Karpas-422 (cell line): ENCODE results near the gene MBTD1. TPM values are rescaled to one million over a fixed set of nuclear protein-coding genes. Genes with fewer than 3 reads are reported as not detected.
"Not testable (repeated sequence)": the region's sequence is repeated elsewhere in the genome, so short reads cannot be mapped to it uniquely, and the experiment has no call there.

ENCODE experiments used
- DNase-seq: peaks from one replicate; pipeline ENCODE4 v3.0.0-alpha.2; 2015
- H2AFZ ChIP-seq: fragments of 200-600 bp; sonication (generic); 2 replicates; pipeline ENCODE4 v1.6.1; 2014; ENCODE audit warnings: antibody characterized with exemption, low read length, mixed read lengths
- H3K27ac ChIP-seq: fragments of 200-600 bp; sonication (generic); 2 replicates; pipeline ENCODE4 v1.5.1; 2014; ENCODE audit warnings: mild to moderate bottlenecking, low read length, moderate library complexity
- H3K27me3 ChIP-seq: fragments of 200-600 bp; sonication (generic); 2 replicates; pipeline ENCODE4 v1.6.1; 2014; ENCODE audit warnings: low read length, mixed read lengths
- H3K36me3 ChIP-seq: fragments of 200-600 bp; sonication (generic); 2 replicates; pipeline ENCODE4 v1.6.1; 2014; ENCODE audit warnings: low read length, mixed read lengths; ENCODE audit not compliant: insufficient read depth
- H3K4me1 ChIP-seq: fragments of 200-600 bp; sonication (generic); 2 replicates; pipeline ENCODE4 v1.6.1; 2014; ENCODE audit warnings: mild to moderate bottlenecking, low read length, mixed read lengths
- H3K4me2 ChIP-seq: fragments of 200-600 bp; sonication (generic); 2 replicates; pipeline ENCODE4 v1.6.1; 2014; ENCODE audit warnings: low read length, low read depth, mild to moderate bottlenecking; ENCODE audit not compliant: poor library complexity, severe bottlenecking
- H3K4me3 ChIP-seq: fragments of 200-600 bp; sonication (generic); 2 replicates; pipeline ENCODE4 v1.5.1; 2014; ENCODE audit warnings: mild to moderate bottlenecking, antibody characterized with exemption, low read length, mixed read lengths
- H3K79me2 ChIP-seq: fragments of 200-600 bp; sonication (generic); 2 replicates; pipeline ENCODE4 v1.6.1; 2014; ENCODE audit warnings: mild to moderate bottlenecking, low read length, mixed read lengths
- H3K9ac ChIP-seq: fragments of 200-600 bp; sonication (generic); 2 replicates; pipeline ENCODE4 v1.6.0; 2014; ENCODE audit warnings: low read length
- H3K9me2 ChIP-seq: fragments of 200-600 bp; sonication (generic), shearing (Covaris generic); replicated peaks from 2 replicates; pipeline ENCODE4 v1.6.0; 2014; ENCODE audit warnings: mild to moderate bottlenecking, low read length, moderate library complexity; ENCODE audit not compliant: insufficient read depth
- H3K9me3 ChIP-seq: fragments of 300-700, 200-600 bp; sonication (generic); 2 replicates; pipeline ENCODE4 v1.6.1; 2014; ENCODE audit warnings: low read length, mixed read lengths
- H4K20me1 ChIP-seq: fragments of 200-600 bp; sonication (generic); 2 replicates; pipeline ENCODE4 v1.6.1; 2014; ENCODE audit warnings: mild to moderate bottlenecking, antibody characterized with exemption, low read length, low read depth; ENCODE audit not compliant: insufficient read depth
- total RNA-seq: library from RNA; depleted of rRNA; stranded (reverse); fragments of >200 nt; shearing (Covaris generic); gene quantifications from 2 replicates; pipeline ENCODE4 v1.2.3, GENCODE V29; 2014; ENCODE audit warnings: low replicate concordance

MBTD1 gene
- total RNA-seq, 1 experiment from 2014 or later: 41.3 TPM

DNA sequence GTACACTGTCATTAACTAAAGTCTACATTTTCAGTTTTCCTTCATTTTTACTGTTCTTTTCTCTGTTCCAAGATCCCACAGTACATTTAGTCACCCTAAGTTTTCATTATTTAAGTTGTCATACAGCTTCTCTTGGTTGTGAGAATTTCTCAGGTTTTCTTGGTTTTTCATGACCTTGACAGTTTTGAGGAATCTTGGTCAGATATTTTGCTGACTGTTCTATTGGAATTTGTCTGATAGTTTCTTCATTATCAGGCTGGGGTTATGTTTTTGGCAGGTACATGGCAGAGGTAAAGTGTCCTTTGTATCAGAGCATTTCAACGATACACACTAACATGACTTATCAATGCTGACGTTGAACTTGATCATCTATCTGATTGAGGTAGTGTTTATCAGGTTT is 19.6 kb downstream of the MBTD1 start:
- Histone ChIP-seq H3K9me3 (no peaks in the 10 kb centered on the region), H3K9me2 (no peaks in the 10 kb centered on the region), H4K20me1 (no peaks in the 10 kb centered on the region), H3K4me2 (no peak overlapping the region), H3K4me3 (no peak overlapping the region), H3K27me3 (no peaks in the 10 kb centered on the region), H3K79me2 (peaks cover 94% of the 10 kb centered on the region), H2AFZ (no peak overlapping the region), H3K4me1 (peaks cover 15% of the 10 kb centered on the region), H3K36me3 (peaks cover 10% of the 10 kb centered on the region; the same call in 1 of the 2 replicates), H3K27ac (no peak overlapping the region), H3K9ac (no peak overlapping the region)
- no peak for DNase-seq

- no peaks in the 10 kb centered on the region for H3K9me3 ChIP-seq
- H3K9ac ChIP-seq: no peak overlapping the region
- DNase-seq: no peak
- H2AFZ ChIP-seq: no peak overlapping the region
- H3K27me3 ChIP-seq: no peaks in the 10 kb centered on the region
- peaks cover 96% of the 10 kb centered on the region for H3K79me2 ChIP-seq
- no peaks in the 10 kb centered on the region for H4K20me1 ChIP-seq
- H3K4me3 ChIP-seq: no peak overlapping the region
- H3K27ac ChIP-seq: peak overlapping the region; percentile 19; the same call in 1 of the 2 replicates
- H3K4me1 ChIP-seq: peaks cover 16% of the 10 kb centered on the region
- H3K9me2 ChIP-seq: no peaks in the 10 kb centered on the region
- H3K4me2 ChIP-seq: no peak overlapping the region
- H3K36me3 ChIP-seq: peaks cover 10% of the 10 kb centered on the region; the same call in 1 of the 2 replicates
Observed at GRCh38 chr17:51238255-51238887, 21.5 kb downstream of the MBTD1 start.

DNA sequence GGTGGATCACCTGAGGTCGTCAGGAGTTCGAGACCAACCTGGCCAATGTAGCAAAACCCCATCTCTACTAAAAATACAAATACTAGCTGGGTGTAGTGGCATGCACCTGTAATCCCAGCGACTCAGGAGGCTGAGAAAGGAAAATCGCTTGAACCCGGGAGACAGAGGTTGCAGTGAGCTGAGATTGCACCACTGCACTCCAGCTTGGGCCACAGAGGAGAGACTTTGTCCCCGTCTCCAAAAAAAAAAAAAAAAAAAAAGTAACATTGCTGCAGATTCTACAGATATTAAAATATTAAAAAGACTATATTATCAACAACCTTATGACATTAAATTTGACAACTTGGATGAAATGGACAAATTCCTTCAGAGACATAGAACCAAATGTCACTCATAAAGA is 25.7 kb downstream of the MBTD1 start:
- DNase-seq: no peak
- H2AFZ ChIP-seq: no peak overlapping the region
- no peak overlapping the region for H3K27ac ChIP-seq
- H3K79me2 ChIP-seq: peaks cover 98% of the 10 kb centered on the region
- no peak overlapping the region for H3K4me2 ChIP-seq
- H3K9ac ChIP-seq: no peak overlapping the region
- no peaks in the 10 kb centered on the region for H3K27me3 ChIP-seq
- H3K9me3 ChIP-seq: no peaks in the 10 kb centered on the region
- H4K20me1 ChIP-seq: no peaks in the 10 kb centered on the region
- no peaks in the 10 kb centered on the region for H3K9me2 ChIP-seq
- H3K4me1 ChIP-seq: peaks cover 48% of the 10 kb centered on the region
- peaks cover 12% of the 10 kb centered on the region; the same call in 1 of the 2 replicates for H3K36me3 ChIP-seq
- H3K4me3 ChIP-seq: no peak overlapping the region

- Histone ChIP-seq H3K79me2 (peaks cover 96% of the 10 kb centered on the region), H3K27me3 (no peaks in the 10 kb centered on the region), H3K9me2 (no peaks in the 10 kb centered on the region), H4K20me1 (no peaks in the 10 kb centered on the region), H3K4me1 (peaks cover 42% of the 10 kb centered on the region), H3K36me3 (peaks cover 6% of the 10 kb centered on the region; the same call in 1 of the 2 replicates), H3K27ac (peak overlapping the region; percentile 15; the same call in 1 of the 2 replicates), H3K9ac (no peak overlapping the region), H3K9me3 (no peaks in the 10 kb centered on the region), H3K4me3 (no peak overlapping the region), H3K4me2 (no peak overlapping the region), H2AFZ (no peak overlapping the region)
- DNase-seq: no peak
Observed at GRCh38 chr17:51231999-51232398, 27.9 kb downstream of the MBTD1 start.

DNA sequence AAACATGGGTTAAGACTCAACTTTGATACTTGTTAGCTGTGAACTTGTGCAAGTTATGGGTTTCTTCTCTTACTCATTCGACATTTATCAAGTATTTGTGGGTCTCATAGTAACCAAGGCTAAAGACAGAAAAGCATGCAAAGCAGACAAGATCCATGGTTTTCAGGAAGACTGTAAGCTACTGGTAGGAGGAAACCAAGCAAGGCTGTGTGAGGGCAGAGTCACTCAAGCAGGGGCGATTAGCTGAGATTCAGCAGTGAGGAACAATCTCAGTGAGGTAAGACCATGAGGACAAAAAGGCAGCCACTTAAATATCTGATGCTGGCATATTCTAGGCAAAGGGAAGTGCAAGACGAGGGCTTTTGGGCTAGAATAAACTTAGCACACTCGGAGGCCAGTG is 29.5 kb downstream of the MBTD1 start:
- H3K27ac ChIP-seq: peak overlapping the region; percentile 81
- H3K79me2 ChIP-seq: peaks cover 93% of the 10 kb centered on the region
- H3K9ac ChIP-seq: peak overlapping the region; percentile 33
- no peaks in the 10 kb centered on the region for H3K9me3 ChIP-seq
- H2AFZ ChIP-seq: no peak overlapping the region
- H3K9me2 ChIP-seq: no peaks in the 10 kb centered on the region
- DNase-seq: peak; percentile 79
- peak overlapping the region; percentile 6; the same call in 1 of the 2 replicates for H3K4me3 ChIP-seq
- peaks cover 44% of the 10 kb centered on the region for H3K4me1 ChIP-seq
- H3K36me3 ChIP-seq: peaks cover 6% of the 10 kb centered on the region; the same call in 1 of the 2 replicates
- H3K4me2 ChIP-seq: peak overlapping the region; percentile 56
- H3K27me3 ChIP-seq: no peaks in the 10 kb centered on the region
- no peaks in the 10 kb centered on the region for H4K20me1 ChIP-seq

DNA sequence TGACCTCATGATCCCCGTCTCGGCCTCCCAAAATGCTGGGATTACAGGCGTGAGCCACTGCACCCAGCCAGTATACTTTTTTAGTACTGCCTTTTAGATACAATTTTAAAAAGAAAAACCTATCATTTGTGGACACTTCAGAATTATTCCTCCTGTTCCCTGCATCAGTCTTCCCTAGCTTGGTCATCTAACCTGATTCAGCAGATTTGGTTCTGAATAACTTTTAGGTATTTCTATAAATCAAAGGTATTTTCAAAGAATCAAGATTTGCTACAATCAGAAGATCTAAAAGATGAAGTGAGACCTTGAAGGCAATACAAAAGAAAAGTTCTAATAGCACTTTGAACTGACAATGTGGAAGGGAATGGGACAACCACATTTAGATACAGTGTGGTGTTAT is 30.0 kb downstream of the MBTD1 start:
- H3K4me2 ChIP-seq: peak overlapping the region; percentile 56
- peak overlapping the region; percentile 33 for H3K9ac ChIP-seq
- no peaks in the 10 kb centered on the region for H3K9me3 ChIP-seq
- H4K20me1 ChIP-seq: no peaks in the 10 kb centered on the region
- H3K27ac ChIP-seq: peak overlapping the region; percentile 81
- no peaks in the 10 kb centered on the region for H3K9me2 ChIP-seq
- peaks cover 8% of the 10 kb centered on the region; the same call in 1 of the 2 replicates for H3K36me3 ChIP-seq
- peaks cover 49% of the 10 kb centered on the region for H3K4me1 ChIP-seq
- no peak for DNase-seq
- no peaks in the 10 kb centered on the region for H3K27me3 ChIP-seq
- H3K4me3 ChIP-seq: peak overlapping the region; percentile 6; the same call in 1 of the 2 replicates
- no peak overlapping the region for H2AFZ ChIP-seq
- peaks cover 91% of the 10 kb centered on the region for H3K79me2 ChIP-seq

- Histone ChIP-seq H4K20me1 (no peaks in the 10 kb centered on the region), H3K4me2 (no peak overlapping the region), H3K4me1 (peaks cover 53% of the 10 kb centered on the region), H3K79me2 (peaks cover 91% of the 10 kb centered on the region), H3K9ac (no peak overlapping the region), H3K27ac (no peak overlapping the region), H3K9me3 (no peaks in the 10 kb centered on the region), H3K36me3 (peaks cover 18% of the 10 kb centered on the region; the same call in 1 of the 2 replicates), H3K4me3 (no peak overlapping the region), H2AFZ (no peak overlapping the region), H3K9me2 (no peaks in the 10 kb centered on the region), H3K27me3 (no peaks in the 10 kb centered on the region)
- DNase-seq: no peak
Observed at GRCh38 chr17:51228161-51228560, 31.7 kb downstream of the MBTD1 start.

- Histone ChIP-seq H3K36me3 (peaks cover 18% of the 10 kb centered on the region; the same call in 1 of the 2 replicates), H3K79me2 (peaks cover 80% of the 10 kb centered on the region), H3K4me1 (peaks cover 31% of the 10 kb centered on the region)
- not testable (repeated sequence) for H2AFZ ChIP-seq, H3K27ac ChIP-seq, H3K4me2 ChIP-seq, H3K4me3 ChIP-seq, H4K20me1 ChIP-seq, H3K9ac ChIP-seq, H3K9me2 ChIP-seq, H3K27me3 ChIP-seq, H3K9me3 ChIP-seq, DNase-seq
Observed at GRCh38 chr17:51225523-51225922, 34.3 kb downstream of the MBTD1 start.
